Sciatic nerve (tissue), 2 donors: ENCODE data around the gene MICAL2. TPM values are rescaled to one million over a fixed set of nuclear protein-coding genes. Genes with fewer than 3 reads are reported as not detected.

Experiments used
- ATAC-seq: fragments of 200-7000 bp; cut with Tn5 transposase; one replicate; pipeline ENCODE4 v1.9.1; 2020; ENCODE audit warnings: mild to moderate bottlenecking, moderate library complexity
- DNase-seq: peaks from one replicate; pipeline ENCODE4 v3.0.0-alpha.2; 2020; ENCODE audit warnings: low spot score
- intact Hi-C: fragments of 100-400 bp; cut with DNase I; formaldehyde crosslinking; loops from one replicate; pipeline ENCODE4 v1.14.2; 2022
- total RNA-seq: library from RNA; stranded (reverse); fragmentation: NEBNext Ultra II Directional; extraction: Animal tissue kit (Norgen Biotek cat#: 25700); gene quantifications from one replicate; pipeline ENCODE4 v1.2.1, GENCODE V29; 2021
- donor health status: DM: no; HTN: no; CAD: no.
- donor health status: DM: no; HTN: no; CAD: no.

MICAL2 gene
- total RNA-seq, 1 donor from 2014 or later: 92.4 TPM

DNA sequence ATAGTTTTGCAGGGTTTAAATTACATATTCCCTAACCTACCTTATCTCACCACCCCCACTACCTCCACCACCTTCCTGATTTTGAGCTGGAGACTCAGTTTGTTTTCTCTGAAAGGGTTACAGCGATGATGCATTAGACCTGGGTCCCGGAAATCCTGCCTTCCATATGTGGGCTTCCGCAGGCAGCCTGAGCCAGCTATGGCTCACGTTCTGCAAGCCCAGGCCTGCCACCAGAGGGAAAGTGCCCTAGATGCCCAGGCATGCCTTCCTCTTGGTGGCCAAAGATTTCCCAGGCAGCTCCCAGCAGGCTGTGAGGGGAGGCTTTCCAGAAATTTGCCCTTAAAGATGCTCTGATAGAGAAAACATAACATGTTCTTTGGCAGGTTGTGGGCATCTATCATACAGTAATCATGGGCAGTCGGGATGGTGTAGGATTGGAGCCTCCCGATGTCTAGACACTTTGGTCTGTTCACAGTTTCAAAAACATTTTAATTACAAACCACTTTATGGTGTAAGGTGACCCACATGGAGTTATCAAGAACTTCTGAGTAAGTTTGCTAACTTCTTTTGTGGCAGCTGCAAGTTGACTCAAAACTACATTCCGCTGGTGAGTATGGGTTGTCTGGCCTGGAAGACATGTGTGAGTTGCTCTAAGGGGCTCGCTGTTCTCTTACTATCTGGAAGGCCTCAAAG, 79.3 kb downstream of the MICAL2 start:
- DNase-seq (no peak), ATAC-seq (no peak)
- intact Hi-C loops: no loop called here

GRCh38 chr11:12190511-12190910, 80.1 kb downstream of the MICAL2 start:
- ATAC-seq (no peak), DNase-seq (no peak)
- intact Hi-C loops: no loop called here

DNA sequence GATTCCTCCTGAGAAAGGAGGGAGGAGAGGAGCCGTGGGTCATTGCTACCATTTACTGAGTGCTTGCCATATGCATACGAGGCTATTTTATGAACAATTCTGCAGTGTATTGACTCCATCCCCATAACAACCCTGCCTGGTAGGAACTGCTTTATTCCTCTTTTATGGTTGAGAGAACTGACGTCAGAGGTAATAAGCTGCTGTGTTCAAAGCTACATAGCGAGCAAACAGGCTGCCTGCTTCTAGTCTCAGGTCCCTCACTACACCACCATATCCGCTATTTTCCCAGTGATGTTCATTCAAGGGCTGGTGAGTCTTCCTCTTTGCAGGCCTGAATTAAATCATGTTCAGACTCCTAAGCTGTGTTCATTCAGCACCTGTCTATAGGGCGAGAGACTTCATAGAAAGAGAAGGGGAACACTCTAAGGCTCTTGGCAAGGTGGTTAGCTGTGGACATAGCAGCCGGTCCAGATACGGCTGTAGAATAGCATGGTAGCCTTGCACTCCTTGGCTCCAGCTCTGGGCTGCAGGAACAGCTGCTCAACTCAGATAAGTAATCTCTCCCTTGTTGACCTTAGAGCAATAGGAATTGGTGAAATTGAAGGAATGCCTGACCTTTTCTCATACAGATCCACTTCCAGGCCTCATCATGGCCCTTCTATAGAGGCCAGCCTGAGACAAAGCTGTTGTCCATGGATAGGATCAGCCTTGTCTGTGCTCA, 82.6 kb downstream of the MICAL2 start:
- ATAC-seq (peak; percentile 33), DNase-seq (no peak)

GRCh38 chr11:12193515-12194336, 83.3 kb downstream of the MICAL2 start:
- DNase-seq (no peak), ATAC-seq (no peak)
- intact Hi-C loops: no loop called here

More for the DNA sequence above, 82.6 kb downstream of the MICAL2 start:
- intact Hi-C loops: no loop called here

- DNase-seq: no peak
- intact Hi-C loops: loop anchor here (5.0 kb wide), 1 partner anchor 1648 kb away; no protein-coding TSS in a partner anchor
- ATAC-seq: no peak
These were observed 85.4 kb downstream of the MICAL2 start for GRCh38 chr11:12195768-12196167.

- ATAC-seq (no peak), DNase-seq (no peak)
- intact Hi-C loops: loop anchor here (5.0 kb wide), 1 partner anchor 1649 kb away; no protein-coding TSS in a partner anchor
These were observed 85.9 kb downstream of the MICAL2 start for GRCh38 chr11:12196308-12196707.

GRCh38 chr11:12196872-12197271, 86.5 kb downstream of the MICAL2 start:
- intact Hi-C loops: loop anchor here (5.0 kb wide), 1 partner anchor 1650 kb away; no protein-coding TSS in a partner anchor
- no peak for DNase-seq
- ATAC-seq: no peak

DNA sequence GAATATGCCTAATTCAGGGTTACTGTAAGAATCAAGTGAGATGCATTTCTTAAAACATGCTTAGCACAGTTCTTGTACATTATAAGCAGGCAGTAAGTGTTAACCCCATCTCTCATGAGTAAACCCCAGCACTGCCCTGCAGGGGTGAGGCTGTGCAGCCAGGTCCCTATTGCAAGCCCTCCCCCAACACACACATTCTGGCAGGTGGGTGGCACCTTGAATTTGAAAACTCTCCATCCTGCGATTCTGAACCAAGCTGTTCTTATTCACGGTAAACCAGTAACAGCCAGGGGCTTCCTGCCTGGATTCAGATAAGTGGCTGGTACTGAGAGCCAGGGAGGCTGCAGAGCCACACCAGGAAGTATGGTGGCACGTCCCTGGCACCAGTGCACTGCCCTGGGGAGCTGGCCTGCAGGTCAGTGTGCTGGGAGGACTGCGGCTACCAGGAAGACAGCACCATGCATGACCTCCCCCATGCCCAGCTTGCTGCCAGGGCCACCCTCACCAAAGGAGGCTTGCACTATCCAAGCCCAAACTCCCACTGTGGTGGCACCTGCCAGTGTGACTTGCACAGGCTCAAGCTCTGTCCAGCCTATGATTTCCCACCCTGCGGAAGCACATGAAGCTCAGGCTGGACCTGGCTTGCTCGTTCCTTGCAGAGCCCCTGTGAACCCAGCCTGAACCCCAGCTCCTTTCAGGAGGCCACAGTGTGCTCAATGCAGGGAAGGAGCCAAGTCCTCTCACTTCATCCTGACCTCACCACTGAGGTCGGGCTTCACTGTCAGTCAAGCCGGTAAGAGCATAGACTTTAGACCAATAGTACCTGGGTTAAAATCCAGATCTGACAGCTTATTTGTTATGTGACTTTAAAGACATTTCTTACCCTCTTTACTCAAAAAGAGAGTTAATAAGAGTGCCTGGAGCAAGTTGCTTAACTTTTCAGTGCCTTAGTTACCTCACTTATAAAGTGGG, 88.1 kb downstream of the MICAL2 start:
- no peak for DNase-seq
- intact Hi-C loops: loop anchor here (5.0 kb wide), 1 partner anchor 1651 kb away; no protein-coding TSS in a partner anchor
- ATAC-seq: no peak

DNA sequence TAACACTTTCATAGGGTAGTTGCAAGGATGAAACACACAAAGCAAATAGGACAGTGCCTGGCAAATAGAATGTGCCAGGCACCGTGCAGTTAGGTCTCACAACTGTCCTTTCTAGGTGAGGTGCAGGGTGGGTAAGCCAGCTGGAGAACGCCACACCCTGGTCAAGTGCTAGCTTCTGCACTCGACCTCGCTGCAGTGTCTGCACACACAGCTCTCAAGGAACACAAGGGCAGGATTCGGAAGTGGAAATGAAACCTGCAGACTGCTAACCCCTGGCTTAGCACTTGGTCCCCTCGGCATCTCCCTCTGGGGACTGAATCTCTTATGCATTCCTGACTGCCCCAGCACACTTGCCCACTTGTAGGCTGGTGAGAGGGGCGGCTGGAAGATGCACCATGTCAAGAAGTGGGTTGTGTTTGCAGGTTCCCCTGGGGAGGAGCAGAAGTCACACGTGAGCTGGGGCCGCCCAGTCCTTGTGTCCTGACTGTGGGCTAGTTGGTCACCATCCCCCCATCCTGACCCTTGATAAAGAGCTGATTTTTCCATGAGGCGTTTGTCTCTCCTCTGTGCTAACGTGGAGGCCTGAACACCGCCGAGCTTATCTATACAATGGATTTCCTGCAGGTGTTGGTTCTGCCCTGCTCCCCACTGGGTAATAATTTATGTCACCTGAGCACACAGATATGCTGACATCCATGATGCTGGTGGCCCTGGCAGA, 89.0 kb downstream of the MICAL2 start:
- intact Hi-C loops: loop anchor here (5.0 kb wide), 1 partner anchor 1652 kb away; no protein-coding TSS in a partner anchor
- no peak for DNase-seq
- ATAC-seq: no peak

GRCh38 chr11:12200279-12200990, 90.0 kb downstream of the MICAL2 start:
- intact Hi-C loops: no loop called here
- DNase-seq: no peak
- peak; percentile 47 for ATAC-seq

DNA sequence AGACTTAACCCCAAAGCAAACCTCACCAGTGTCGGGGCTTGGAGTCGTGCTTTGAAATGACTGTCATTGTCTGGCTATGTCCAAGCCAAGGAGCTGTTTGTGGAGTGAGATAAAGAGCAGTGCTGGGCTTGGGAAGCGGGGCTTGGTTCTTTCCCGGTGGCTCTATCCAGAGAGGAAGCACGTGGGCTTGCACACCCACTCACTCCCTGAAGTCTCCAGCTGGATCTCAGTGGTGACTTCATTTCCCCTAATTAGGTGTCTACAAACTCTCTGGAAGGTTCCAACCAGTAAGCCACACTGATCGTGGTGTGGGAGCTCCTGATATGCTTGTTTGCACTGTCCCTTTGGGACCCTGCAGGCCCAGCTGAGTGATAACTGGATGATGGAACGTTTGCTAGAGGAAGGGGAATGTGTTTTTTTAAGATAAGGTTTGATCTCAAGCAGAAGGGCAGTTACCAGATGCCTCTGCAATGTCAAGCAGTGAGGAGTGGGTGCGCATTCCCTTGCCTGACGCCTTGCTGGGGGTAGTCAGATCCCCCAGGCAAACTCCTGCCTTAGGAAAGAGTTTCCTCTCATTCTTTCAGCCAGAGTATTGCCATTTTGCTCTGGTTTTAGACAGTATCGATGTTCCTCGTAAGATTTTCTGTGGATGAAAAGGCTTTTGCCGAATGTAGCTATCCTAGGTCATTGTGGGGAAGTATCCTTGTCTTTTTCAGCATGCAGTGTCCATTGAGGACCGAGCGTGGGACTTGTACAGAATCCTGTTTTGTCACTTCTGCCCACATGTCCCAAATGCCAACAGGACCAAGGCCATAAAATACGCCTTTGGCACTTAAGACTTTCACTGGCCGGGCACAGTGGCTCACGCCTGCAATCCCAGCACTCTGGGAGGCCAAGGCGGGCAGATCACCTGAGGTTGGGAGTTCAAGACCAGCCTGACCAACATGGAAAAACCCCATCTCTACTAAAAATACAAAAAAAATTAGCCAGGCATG, 90.9 kb downstream of the MICAL2 start:
- intact Hi-C loops: no loop called here
- ATAC-seq (peak; percentile 77), DNase-seq (no peak)

GRCh38 chr11:12202661-12203310, 92.4 kb downstream of the MICAL2 start:
- DNase-seq: no peak
- no peak for ATAC-seq
- intact Hi-C loops: no loop called here

GRCh38 chr11:12204506-12204905, 94.1 kb downstream of the MICAL2 start:
- ATAC-seq: no peak
- intact Hi-C loops: no loop called here
- no peak for DNase-seq

- ATAC-seq: no peak
- DNase-seq: no peak
- intact Hi-C loops: no loop called here
These were observed 94.9 kb downstream of the MICAL2 start for GRCh38 chr11:12205330-12205729.

- intact Hi-C loops: no loop called here
- DNase-seq: no peak
- no peak for ATAC-seq
These were observed 96.1 kb downstream of the MICAL2 start for GRCh38 chr11:12206529-12206928.
